PC-9 (cell line): ENCODE data around the gene CGB7.

Experiments
- EZH2 ChIP-seq: fragments of 200-600 bp; sonication (generic); IDR thresholded peaks from 2 replicates; pipeline ENCODE4 v1.8.0; 2017; ENCODE audit warnings: antibody characterized with exemption, low read depth
- TF ChIP-seq, protein P1 (sequence below): fragments of 200-600 bp; sonication (generic); conservative IDR thresholded peaks from 2 replicates; pipeline ENCODE4 v1.6.1; 2017; ENCODE audit warnings: mixed run types, antibody characterized with exemption, mild to moderate bottlenecking, moderate library complexity

DNA sequence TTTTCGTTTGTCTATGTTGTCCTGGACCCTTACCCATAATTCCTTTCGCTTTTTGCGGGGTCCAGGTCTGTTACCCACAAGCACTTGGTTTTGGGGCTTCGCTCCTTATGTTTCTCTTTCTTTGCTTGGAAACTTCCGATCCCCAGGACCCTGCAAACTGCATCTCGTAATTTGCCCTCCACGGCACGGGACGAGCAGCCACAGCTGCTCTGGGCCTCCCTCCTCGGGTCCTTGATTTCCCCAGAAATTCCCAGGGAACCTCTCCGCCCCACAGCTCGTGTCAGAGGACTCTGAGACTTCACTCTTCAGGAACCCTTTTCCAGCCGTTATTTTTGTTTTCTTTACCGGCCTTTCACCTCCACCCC is 28.3 kb upstream of the CGB7 start:
- TF ChIP-seq, protein P1, sequence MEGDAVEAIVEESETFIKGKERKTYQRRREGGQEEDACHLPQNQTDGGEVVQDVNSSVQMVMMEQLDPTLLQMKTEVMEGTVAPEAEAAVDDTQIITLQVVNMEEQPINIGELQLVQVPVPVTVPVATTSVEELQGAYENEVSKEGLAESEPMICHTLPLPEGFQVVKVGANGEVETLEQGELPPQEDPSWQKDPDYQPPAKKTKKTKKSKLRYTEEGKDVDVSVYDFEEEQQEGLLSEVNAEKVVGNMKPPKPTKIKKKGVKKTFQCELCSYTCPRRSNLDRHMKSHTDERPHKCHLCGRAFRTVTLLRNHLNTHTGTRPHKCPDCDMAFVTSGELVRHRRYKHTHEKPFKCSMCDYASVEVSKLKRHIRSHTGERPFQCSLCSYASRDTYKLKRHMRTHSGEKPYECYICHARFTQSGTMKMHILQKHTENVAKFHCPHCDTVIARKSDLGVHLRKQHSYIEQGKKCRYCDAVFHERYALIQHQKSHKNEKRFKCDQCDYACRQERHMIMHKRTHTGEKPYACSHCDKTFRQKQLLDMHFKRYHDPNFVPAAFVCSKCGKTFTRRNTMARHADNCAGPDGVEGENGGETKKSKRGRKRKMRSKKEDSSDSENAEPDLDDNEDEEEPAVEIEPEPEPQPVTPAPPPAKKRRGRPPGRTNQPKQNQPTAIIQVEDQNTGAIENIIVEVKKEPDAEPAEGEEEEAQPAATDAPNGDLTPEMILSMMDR: 0 out of 2 replicates have a peak, but pooled peaks have one; percentile 15
- no peak for TF ChIP-seq EZH2
